KG1 (cell line): ENCODE data around the gene KLK1.
"Not testable (repeated sequence)": the region's sequence is repeated elsewhere in the genome, so short reads cannot be mapped to it uniquely, and the experiment has no call there.

Experiments
- DNase-seq: peaks from one replicate; lab custom pipeline; 2025; lab: John Stamatoyannopoulos, UW

The KLK1 gene

GRCh38 chr19:50815439-50815838 is 8.1 kb downstream of the KLK1 start:
- no peak for DNase-seq

- DNase-seq: no peak
These were observed 8.7 kb downstream of the KLK1 start for GRCh38 chr19:50814883-50815282.

GRCh38 chr19:50812474-50812873 is 11.1 kb downstream of the KLK1 start:
- DNase-seq: no peak

DNA sequence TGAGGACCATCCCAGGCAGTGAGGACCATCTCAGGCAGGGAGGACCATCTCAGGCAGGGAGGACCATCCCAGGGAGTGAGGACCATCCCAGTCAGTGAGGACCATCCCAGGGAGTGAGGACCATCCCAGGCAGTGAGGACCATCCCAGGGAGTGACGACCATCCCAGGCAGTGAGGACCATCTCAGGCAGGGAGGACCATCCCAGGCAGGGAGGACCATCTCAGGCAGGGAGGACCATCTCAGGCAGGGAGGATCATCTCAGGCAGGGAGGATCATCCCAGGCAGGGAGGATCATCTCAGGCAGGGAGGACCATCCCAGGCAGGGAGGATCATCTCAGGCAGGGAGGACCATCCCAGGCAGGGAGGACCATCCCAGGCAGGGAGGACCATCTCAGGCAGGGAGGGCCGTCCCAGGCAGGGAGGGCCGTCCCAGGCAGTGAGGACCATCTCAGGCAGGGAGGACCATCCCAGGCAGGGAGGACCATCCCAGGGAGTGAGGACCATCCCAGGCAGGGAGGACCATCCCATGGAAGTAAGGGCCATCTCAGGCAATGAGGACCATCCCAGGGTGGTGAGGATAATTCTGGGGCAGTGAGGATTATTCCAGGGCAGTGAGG is 11.9 kb downstream of the KLK1 start:
- DNase-seq: not testable (repeated sequence)

DNA sequence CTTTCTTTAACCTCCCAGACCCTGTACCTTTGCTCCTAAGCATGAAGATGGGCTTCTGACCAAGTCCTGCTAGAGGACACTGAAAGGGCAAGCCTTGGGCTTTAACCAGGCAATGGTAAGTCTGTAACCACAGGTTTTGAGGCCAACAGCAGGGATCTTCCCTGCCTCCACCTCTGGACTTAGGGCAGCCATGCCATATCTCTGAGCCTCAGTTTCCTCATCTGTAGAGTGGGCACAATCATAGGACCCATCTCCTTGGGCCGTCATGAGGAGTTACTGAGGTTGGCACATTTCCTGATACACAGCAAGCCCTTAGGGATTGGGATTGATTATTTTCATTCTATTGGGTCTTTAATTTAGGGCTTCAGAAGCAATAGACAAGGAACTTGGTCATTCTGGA is 14.7 kb downstream of the KLK1 start:
- DNase-seq: no peak

GRCh38 chr19:50804420-50805272 is 18.9 kb downstream of the KLK1 start:
- DNase-seq: peak; percentile 98

DNA sequence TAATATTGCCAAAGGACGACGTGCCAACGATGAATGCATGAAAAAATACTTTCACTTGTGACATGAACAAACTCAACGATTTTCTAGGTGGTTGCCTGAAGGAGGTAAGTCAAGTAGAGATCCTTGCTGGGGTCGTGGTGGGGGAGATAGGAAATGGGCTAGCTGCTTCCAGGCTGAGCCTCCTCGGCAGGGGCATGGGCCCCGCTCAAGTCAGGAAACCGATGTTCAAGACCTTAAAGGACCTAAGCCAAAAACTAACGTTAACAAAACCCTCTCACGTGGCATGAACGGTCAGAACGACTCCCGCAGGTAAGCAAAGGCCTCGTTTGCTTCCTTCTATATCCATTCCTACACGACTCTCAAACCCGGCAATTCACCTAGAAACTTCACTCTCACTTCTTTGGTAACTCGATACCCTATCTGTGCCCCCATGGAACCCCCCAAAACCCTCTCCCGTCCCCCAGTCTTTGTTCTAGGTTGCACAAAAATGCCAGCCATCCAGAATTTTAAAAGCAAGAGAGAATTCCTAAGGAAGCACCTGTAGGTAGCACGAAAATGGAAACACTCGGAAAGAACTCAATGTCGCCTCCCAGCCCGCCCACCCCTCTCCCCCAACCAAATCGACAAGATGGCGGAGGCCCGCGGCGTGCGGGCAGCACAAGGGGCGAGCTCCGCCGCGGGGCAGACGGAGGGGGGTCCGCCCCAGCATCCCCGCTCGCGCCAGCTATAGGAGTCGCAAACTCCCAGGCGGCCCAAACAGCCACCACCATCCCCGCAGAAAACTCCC is 19.8 kb downstream of the KLK1 start:
- DNase-seq: peak; percentile 23

- no peak for DNase-seq
These were observed 22.5 kb downstream of the KLK1 start for GRCh38 chr19:50801107-50801506.

GRCh38 chr19:50799547-50799851 is 24.1 kb downstream of the KLK1 start:
- DNase-seq: no peak

GRCh38 chr19:50798659-50799546 is 24.7 kb downstream of the KLK1 start:
- DNase-seq: no peak

- DNase-seq: no peak
These were observed 25.6 kb downstream of the KLK1 start for GRCh38 chr19:50797781-50798658.

- DNase-seq: no peak
These were observed 26.2 kb downstream of the KLK1 start for GRCh38 chr19:50797429-50797780.

DNA sequence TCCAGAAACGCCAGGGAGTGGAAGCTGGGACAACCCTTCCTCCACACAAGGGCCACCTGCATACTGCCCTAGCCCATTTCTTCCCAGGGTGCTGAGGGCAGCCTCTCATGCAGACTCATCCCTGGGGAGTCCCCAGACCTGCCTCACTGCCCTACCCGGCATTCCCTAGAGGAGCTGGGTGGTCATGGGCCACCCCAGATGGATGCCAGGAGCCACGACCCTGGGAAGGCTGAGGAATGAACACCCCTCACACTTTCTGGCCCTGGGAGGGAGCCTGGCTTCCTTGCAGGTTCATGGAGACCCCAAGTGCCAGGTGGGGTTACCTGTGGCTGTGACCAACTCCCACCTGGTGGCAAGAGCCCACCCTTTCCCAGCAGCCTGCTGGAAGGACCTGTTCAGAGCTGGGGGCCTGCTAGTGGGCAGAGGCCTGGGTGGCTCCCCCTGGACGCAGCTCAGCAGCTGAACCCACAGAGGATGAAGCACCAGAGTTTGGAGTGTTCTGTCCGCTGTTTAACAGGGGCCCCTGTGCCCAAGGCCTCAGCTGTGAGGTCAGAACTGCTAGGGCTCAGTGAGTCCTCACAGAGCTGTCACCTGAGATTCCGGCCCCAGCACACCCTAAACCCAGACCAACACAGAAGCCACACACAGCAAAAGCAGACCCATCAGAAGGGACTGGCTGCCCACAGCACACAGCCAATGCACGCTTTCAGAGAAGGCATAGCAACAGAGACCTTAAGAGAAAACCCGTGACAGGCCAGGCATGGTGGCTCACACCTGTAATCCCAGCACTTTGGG is 26.8 kb downstream of the KLK1 start:
- DNase-seq: no peak

GRCh38 chr19:50796128-50796633 is 27.4 kb downstream of the KLK1 start:
- no peak for DNase-seq

GRCh38 chr19:50795664-50796073 is 27.9 kb downstream of the KLK1 start:
- no peak for DNase-seq

DNA sequence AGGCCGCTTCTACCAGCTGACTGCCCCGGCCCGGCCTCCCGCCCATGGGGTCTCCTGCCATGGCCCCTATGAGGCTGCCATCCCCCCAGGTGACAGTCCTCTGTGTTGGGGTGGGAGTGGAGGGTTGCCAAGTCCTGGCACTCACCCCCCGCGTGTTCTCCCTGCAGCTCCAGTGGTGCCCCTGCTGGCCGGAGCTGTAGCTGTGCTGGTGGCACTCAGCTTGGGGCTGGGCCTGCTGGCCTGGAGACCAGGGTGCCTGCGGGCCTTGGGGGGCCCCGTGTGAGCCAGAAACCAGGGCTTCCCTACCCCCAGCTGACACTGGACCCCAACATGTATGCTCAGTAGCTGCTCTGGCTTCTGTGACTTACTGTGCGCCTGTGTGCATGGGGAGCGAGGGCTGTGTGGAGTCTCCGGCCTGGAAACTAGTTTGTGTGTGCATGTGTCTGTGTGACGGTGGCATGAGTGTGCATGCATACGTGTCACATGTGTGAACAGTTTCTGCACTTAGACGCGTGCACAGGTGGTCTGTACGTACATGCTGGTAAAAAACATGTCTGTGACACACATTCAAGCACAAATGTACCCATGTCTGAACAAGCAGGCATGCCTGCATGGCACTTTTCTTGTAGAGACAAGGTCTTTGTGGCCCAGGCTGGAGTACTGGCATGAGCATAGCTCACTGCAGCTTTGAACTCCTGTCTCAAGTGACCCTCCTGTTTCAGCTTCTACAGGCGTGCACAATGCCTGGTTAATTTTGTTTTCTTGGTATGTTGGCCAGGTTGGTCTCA is 28.5 kb downstream of the KLK1 start:
- DNase-seq: no peak

GRCh38 chr19:50794074-50794875 is 29.3 kb downstream of the KLK1 start:
- DNase-seq: no peak

- no peak for DNase-seq
These were observed 30.0 kb downstream of the KLK1 start for GRCh38 chr19:50793558-50794065.
